Skeletal muscle satellite cell (primary cell): Measurements from ENCODE around the gene GRIN2A. TPM values are rescaled to one million over a fixed set of nuclear protein-coding genes. Genes with fewer than 3 reads are reported as not detected.

Experiments
- H3K27me3 ChIP-seq: 2 replicates; pipeline ENCODE4 v1.7.0; 2013; ENCODE audit warnings: low read length; ENCODE audit not compliant: control insufficient read depth, insufficient read depth
- H3K36me3 ChIP-seq: 2 replicates; pipeline ENCODE4 v1.7.0; 2013; ENCODE audit warnings: mild to moderate bottlenecking, control low read depth, low read length; ENCODE audit not compliant: insufficient read depth
- H3K4me1 ChIP-seq: 2 replicates; pipeline ENCODE4 v1.7.0; 2013; ENCODE audit warnings: low read length; ENCODE audit not compliant: control insufficient read depth, insufficient read depth
- H3K4me2 ChIP-seq: 2 replicates; pipeline ENCODE4 v1.7.0; 2013; ENCODE audit warnings: mild to moderate bottlenecking, low read length
- H3K4me3 ChIP-seq: 2 replicates; pipeline ENCODE4 v1.7.0; 2013; ENCODE audit warnings: low read length
- H3K9ac ChIP-seq: 2 replicates; pipeline ENCODE4 v1.7.0; 2013; ENCODE audit warnings: mild to moderate bottlenecking, low read depth, low read length, moderate library complexity
- H3K9me3 ChIP-seq: replicated peaks from 2 replicates; pipeline ENCODE4 v1.7.0; 2013; ENCODE audit warnings: mild to moderate bottlenecking, control low read depth, low read length
- small RNA-seq: library from RNA; depleted of rRNA; stranded (forward); fragments of <200 nt; gene quantifications from one replicate; pipeline ENCODE3, GENCODE V24; 2012

The GRIN2A gene

DNA sequence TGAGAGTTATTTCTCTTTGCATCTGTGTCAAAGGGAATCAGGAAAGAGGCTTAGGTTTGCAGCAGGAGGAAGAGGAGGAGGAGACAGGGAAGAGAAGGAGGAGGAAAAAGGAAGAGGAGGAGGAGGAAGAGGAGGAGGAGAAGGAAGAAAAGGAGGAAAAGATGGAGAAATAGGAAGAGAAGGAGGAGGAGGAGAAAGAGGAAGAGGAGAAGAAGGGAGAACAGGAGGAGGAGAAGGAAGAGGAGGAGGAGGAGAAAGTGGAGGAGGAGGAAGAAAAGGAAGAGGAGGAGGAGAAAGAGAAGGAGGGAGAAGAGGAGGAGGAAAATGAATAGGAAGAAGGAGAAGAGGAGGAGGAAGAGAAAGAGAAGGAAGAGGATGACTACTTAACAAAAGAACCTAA, 459.1 kb downstream of the GRIN2A start:
- H3K9ac ChIP-seq = no peak overlapping the region
- no peaks in the 10 kb centered on the region for H3K36me3 ChIP-seq
- no peak overlapping the region for H3K4me3 ChIP-seq
- H3K9me3 ChIP-seq = peaks cover 3% of the 10 kb centered on the region
- H3K4me2 ChIP-seq = no peak overlapping the region
- no peaks in the 10 kb centered on the region for H3K27me3 ChIP-seq
- no peaks in the 10 kb centered on the region for H3K4me1 ChIP-seq

DNA sequence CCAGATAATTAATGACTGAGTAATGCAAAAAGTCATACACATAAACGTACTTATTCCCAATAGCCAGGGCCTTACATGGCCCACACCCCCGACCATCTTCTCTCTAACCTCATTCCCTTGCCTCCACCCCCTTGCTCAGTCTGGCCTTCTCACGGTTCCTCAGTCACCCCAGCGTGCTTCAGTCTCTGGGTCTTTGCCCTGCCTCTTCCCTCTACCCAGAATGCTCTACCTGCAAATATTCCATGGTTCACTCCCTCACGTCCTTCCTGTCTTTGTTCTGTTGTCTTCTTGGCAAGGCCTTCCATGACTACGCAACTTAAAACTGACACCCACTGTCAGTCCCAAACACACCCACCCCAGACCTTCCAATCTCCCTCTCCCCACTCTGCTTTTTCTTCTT, 468.3 kb downstream of the GRIN2A start:
- H3K4me1 ChIP-seq = no peaks in the 10 kb centered on the region
- peaks cover 3% of the 10 kb centered on the region for H3K9me3 ChIP-seq
- H3K9ac ChIP-seq = no peak overlapping the region
- H3K27me3 ChIP-seq = no peaks in the 10 kb centered on the region
- H3K36me3 ChIP-seq = no peaks in the 10 kb centered on the region
- H3K4me2 ChIP-seq = no peak overlapping the region
- no peak overlapping the region for H3K4me3 ChIP-seq

DNA sequence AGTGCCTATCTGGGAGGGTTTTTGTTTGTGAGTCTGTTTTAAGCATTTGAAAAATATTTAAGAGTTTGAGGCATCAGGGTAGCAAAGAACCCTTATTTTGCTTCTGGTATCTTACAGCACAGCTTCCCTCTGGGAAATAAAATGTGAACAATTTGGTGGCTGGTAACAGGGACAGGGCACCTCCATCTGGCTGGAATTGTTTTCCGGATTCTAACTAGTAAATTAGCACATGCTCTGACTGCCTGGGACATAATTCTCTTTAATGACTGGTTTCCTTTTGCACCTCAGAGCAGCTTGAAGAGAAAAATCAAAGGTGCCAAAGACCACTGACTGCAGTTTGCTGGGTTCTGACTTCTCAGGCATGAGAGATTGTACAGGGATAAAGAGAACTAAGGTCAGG, 469.1 kb downstream of the GRIN2A start:
- Histone ChIP-seq H3K4me2 (no peak overlapping the region), H3K4me1 (no peaks in the 10 kb centered on the region), H3K27me3 (no peaks in the 10 kb centered on the region), H3K4me3 (no peak overlapping the region), H3K9ac (no peak overlapping the region), H3K36me3 (no peaks in the 10 kb centered on the region), H3K9me3 (no peaks in the 10 kb centered on the region)

DNA sequence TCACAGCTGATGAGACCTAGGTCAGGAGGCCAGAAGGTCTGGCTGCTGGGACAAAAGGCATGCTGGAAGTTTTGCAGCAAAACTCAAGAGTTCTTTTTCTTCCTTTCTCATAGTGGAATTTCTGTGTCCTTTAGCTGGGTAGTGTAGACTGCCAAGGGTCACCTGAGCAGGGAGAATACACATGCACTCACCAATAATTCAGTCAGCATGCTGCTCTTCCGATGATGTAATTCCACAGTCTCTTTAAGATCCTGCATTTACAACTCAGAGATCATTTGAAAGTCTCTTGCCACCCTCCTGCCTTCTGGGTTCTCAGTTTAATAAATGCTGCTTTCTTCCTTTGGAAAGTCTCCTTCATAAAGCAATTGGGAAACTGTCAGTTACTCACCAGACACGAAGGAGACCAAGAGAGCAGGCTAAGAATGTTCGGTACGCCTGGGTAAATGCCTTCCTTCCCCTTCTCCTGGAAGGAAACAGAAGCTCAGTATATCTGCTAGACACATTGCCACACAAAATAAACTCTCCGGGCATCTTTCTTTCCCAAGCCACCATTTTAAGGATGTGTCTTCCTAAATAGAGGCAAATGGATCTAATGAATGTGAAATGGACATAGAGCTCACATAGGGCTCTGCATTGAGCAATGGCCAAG, 473.1 kb downstream of the GRIN2A start:
- H3K27me3 ChIP-seq = no peaks in the 10 kb centered on the region
- H3K36me3 ChIP-seq = no peaks in the 10 kb centered on the region
- no peaks in the 10 kb centered on the region for H3K4me1 ChIP-seq
- H3K4me2 ChIP-seq = no peak overlapping the region
- no peak overlapping the region for H3K9ac ChIP-seq
- H3K4me3 ChIP-seq = no peak overlapping the region
- H3K9me3 ChIP-seq = peaks cover 5% of the 10 kb centered on the region

DNA sequence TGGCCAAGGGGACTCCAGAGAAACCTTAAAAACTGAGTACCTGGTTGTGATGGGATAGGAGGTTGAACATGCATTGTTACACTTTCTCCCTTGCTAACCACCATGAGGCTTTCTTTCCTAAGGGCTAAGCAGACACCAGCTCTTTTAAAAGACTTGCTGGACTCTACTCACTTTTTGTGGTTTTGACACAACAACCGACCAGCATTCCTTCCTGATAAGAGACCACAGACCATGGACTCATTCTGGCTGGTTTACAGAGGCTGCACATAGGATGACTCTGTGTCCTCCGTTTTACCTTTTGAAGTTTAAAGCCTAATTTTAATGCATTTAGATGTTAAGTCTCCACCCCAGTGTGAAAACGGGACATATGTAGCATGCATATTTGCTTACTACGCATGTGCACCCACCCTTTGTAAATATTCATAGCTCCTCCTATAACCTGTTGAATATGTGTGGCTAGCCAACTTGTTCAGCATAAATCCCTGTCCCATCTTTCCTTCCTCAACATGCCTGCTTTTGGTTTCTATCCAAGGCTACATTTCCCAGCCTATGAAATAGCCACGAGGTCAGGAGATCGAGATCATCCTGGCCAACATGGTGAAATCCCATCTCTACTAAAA, 475.9 kb downstream of the GRIN2A start:
- peaks cover 5% of the 10 kb centered on the region for H3K9me3 ChIP-seq
- H3K9ac ChIP-seq = no peak overlapping the region

DNA sequence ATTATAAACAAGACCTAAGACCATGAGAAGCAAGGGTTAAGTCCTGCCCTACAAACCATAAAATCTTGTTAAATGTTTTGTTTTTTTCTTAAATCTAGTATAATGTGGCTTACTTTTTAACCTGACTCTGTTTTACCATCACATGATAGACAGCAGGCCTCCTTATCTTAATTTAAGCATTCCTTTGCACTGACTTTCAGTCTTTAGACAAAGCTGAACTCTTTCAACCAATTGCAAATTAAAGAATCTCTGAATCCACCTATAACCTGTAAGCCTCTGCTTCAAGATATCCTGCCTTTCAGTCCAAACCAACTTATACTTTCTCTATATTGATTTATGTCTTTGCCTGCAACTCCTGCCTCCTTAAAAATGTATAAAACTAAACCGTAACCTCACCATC, 478.5 kb downstream of the GRIN2A start:
- no peaks in the 10 kb centered on the region for H3K27me3 ChIP-seq

More for the DNA sequence above, 475.9 kb downstream of the GRIN2A start:
- Histone ChIP-seq H3K4me2 (no peak overlapping the region), H3K4me3 (no peak overlapping the region), H3K27me3 (no peaks in the 10 kb centered on the region), H3K36me3 (no peaks in the 10 kb centered on the region), H3K4me1 (no peaks in the 10 kb centered on the region)

More for the DNA sequence above, 478.5 kb downstream of the GRIN2A start:
- H3K4me1 ChIP-seq = no peaks in the 10 kb centered on the region
- no peak overlapping the region for H3K4me3 ChIP-seq
- peaks cover 12% of the 10 kb centered on the region for H3K9me3 ChIP-seq
- H3K9ac ChIP-seq = no peak overlapping the region
- H3K36me3 ChIP-seq = no peaks in the 10 kb centered on the region
- no peak overlapping the region for H3K4me2 ChIP-seq

Small RNAs within 50 kb of the gene (small RNA-seq; reads per million reads assigned to genes)
- gene RN7SL493P = not detected
